OCI-LY3 (cell line): ENCODE data around the gene GALNTL6.
A peak's percentile ranks its signal among the peaks of the same experiment; 100 is the strongest.

ENCODE experiments used
- H2AFZ ChIP-seq: fragments of 200-600, 300-600 bp; shearing (Covaris generic); 2 replicates; pipeline ENCODE4 v1.6.0; 2014; ENCODE audit warnings: antibody characterized with exemption, low read depth, low read length
- H3K27ac ChIP-seq: fragments of 200-600, 300-600 bp; sonication (generic); 2 replicates; pipeline ENCODE4 v1.5.1; 2014; ENCODE audit warnings: mild to moderate bottlenecking, low read length, moderate library complexity, mixed read lengths
- H3K27me3 ChIP-seq: fragments of 200-600, 300-600 bp; sonication (generic); 2 replicates; pipeline ENCODE4 v1.6.1; 2014; ENCODE audit warnings: low read depth, low read length, mixed read lengths
- H3K36me3 ChIP-seq: fragments of 200-600, 300-600 bp; sonication (generic); replicated peaks from 2 replicates; pipeline ENCODE3; 2014; ENCODE audit warnings: low read depth, low read length, mixed read lengths
- H3K4me1 ChIP-seq: fragments of 300-600, 200-600 bp; sonication (generic); 2 replicates; pipeline ENCODE4 v1.6.1; 2014; ENCODE audit warnings: low read length, mixed read lengths
- H3K4me2 ChIP-seq: fragments of 200-600, 300-600 bp; sonication (generic); 2 replicates; pipeline ENCODE4 v1.6.1; 2014; ENCODE audit warnings: low read length, mixed read lengths
- H3K4me3 ChIP-seq: fragments of 300-600, 200-600 bp; sonication (generic); 2 replicates; pipeline ENCODE4 v1.5.1; 2014; ENCODE audit warnings: antibody characterized with exemption, mild to moderate bottlenecking, low read length, moderate library complexity
- H3K79me2 ChIP-seq: fragments of 300-600, 200-600 bp; shearing (Covaris generic); 2 replicates; pipeline ENCODE4 v1.6.1; 2014; ENCODE audit warnings: mild to moderate bottlenecking, low read length, mixed read lengths
- H3K9ac ChIP-seq: fragments of 300-600, 200-600 bp; shearing (Covaris generic); 2 replicates; pipeline ENCODE4 v1.6.0; 2014; ENCODE audit warnings: mild to moderate bottlenecking, low read length, moderate library complexity
- H3K9me3 ChIP-seq: fragments of 200-600, 300-600 bp; shearing (Covaris generic); 2 replicates; pipeline ENCODE4 v1.6.1; 2014; ENCODE audit warnings: low read length, mixed read lengths; ENCODE audit not compliant: insufficient read depth
- H4K20me1 ChIP-seq: fragments of 200-600, 300-600 bp; sonication (generic); 2 replicates; pipeline ENCODE4 v1.6.1; 2016; ENCODE audit warnings: low read length, mixed read lengths; ENCODE audit not compliant: insufficient read depth
- CTCF ChIP-seq: fragments of 200-600, 300-600 bp; sonication (generic); IDR thresholded peaks from 2 replicates; pipeline ENCODE4 v1.5.1; 2014; ENCODE audit warnings: antibody characterized with exemption, low read length, low read depth
- EZH2phosphoT487 ChIP-seq: fragments of 200-600 bp; shearing (Covaris generic); IDR thresholded peaks from 2 replicates; pipeline ENCODE4 v1.6.1; 2018; ENCODE audit warnings: antibody characterized with exemption, mixed run types, low read depth

GALNTL6 gene

GRCh38 chr4:172979332-172979731 is 1166.1 kb downstream of the GALNTL6 start:
- no peak overlapping the region for H3K9ac ChIP-seq
- no peaks in the 10 kb centered on the region for H3K4me1 ChIP-seq
- no peaks in the 10 kb centered on the region for H3K79me2 ChIP-seq
- no peaks in the 10 kb centered on the region for H3K27me3 ChIP-seq
- H4K20me1 ChIP-seq: no peaks in the 10 kb centered on the region
- H3K36me3 ChIP-seq: no peaks in the 10 kb centered on the region
- no peak overlapping the region for H3K4me3 ChIP-seq
- H3K9me3 ChIP-seq: no peaks in the 10 kb centered on the region
- TF ChIP-seq CTCF: no peak
- no peak for TF ChIP-seq EZH2phosphoT487
- H3K4me2 ChIP-seq: no peak overlapping the region
- no peak overlapping the region for H2AFZ ChIP-seq
- no peak overlapping the region for H3K27ac ChIP-seq

- Histone ChIP-seq H3K36me3 (no peaks in the 10 kb centered on the region), H3K4me1 (no peaks in the 10 kb centered on the region), H3K79me2 (no peaks in the 10 kb centered on the region), H3K4me3 (no peak overlapping the region), H3K9me3 (no peaks in the 10 kb centered on the region), H3K27ac (no peak overlapping the region), H3K9ac (no peak overlapping the region), H4K20me1 (no peaks in the 10 kb centered on the region), H2AFZ (no peak overlapping the region), H3K4me2 (no peak overlapping the region), H3K27me3 (no peaks in the 10 kb centered on the region)
- TF ChIP-seq CTCF: no peak
- TF ChIP-seq EZH2phosphoT487: no peak
Observed at GRCh38 chr4:172980219-172980618, 1167.0 kb downstream of the GALNTL6 start.

GRCh38 chr4:172982151-172982590 is 1169.0 kb downstream of the GALNTL6 start:
- Histone ChIP-seq H3K4me2 (no peak overlapping the region), H3K9ac (no peak overlapping the region), H3K27ac (no peak overlapping the region)

GRCh38 chr4:172983014-172983413 is 1169.8 kb downstream of the GALNTL6 start:
- TF ChIP-seq CTCF: no peak
- no peak for TF ChIP-seq EZH2phosphoT487
- no peak overlapping the region for H3K27ac ChIP-seq
- no peaks in the 10 kb centered on the region for H3K27me3 ChIP-seq
- H3K4me1 ChIP-seq: peaks cover 14% of the 10 kb centered on the region
- H3K9me3 ChIP-seq: no peaks in the 10 kb centered on the region
- H3K36me3 ChIP-seq: no peaks in the 10 kb centered on the region
- H3K4me2 ChIP-seq: no peak overlapping the region
- H2AFZ ChIP-seq: no peak overlapping the region
- no peaks in the 10 kb centered on the region for H4K20me1 ChIP-seq
- H3K79me2 ChIP-seq: no peaks in the 10 kb centered on the region
- H3K9ac ChIP-seq: no peak overlapping the region
- H3K4me3 ChIP-seq: no peak overlapping the region

More at GRCh38 chr4:172982151-172982590, 1169.0 kb downstream of the GALNTL6 start:
- peaks cover 13% of the 10 kb centered on the region for H3K4me1 ChIP-seq
- no peaks in the 10 kb centered on the region for H3K79me2 ChIP-seq
- H4K20me1 ChIP-seq: no peaks in the 10 kb centered on the region
- no peak for TF ChIP-seq CTCF
- TF ChIP-seq EZH2phosphoT487: no peak
- peak overlapping the region; percentile 29; the same call in 1 of the 2 replicates for H2AFZ ChIP-seq
- H3K9me3 ChIP-seq: no peaks in the 10 kb centered on the region
- no peaks in the 10 kb centered on the region for H3K36me3 ChIP-seq
- no peak overlapping the region for H3K4me3 ChIP-seq
- H3K27me3 ChIP-seq: no peaks in the 10 kb centered on the region
